ENCODE results near the gene OLFML2A.

Gene OLFML2A

DNA sequence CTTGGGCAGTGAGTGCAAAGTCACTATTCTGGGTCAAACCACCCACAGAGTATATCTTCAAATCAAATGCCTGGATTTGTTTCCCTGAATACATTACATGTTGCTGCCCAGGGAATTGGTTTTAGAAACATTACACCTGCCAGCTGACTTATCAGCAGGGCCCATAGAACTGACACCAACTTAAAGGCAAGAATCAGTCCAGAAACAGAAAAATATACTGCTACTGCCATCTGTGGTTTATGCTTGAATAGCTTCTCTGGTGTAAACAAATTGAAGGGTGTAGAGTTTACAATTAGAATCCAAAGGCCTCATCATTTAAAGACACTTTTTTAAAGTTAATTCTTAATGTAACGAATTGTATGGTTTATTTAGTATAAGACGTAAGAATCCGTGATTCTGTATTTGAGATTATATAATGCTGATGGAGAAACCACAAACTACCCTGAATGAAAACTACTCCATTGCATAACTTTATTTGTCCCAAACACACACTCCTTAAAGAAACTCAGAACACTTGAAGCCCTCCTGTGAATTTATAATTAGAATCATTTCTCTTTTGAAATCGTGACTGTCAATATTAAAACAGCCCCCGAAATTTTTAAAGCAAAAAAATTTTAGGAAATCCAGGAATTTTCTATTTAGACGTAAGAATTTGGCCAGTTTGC, 12.0 kb upstream of the OLFML2A start:
- DNase-seq (ENCODE audit: low spot score), result no peak
- peak; percentile 22 for TF ChIP-seq CTCF (IDR thresholded peaks at IDR 0.05; ENCODE audit: borderline replicate concordance, control extremely low read depth, extremely low read depth, insufficient read depth, missing control alignments)
- in situ Hi-C loops (cut with MboI; ENCODE audit: low sequenced_read_pairs, unreplicated experiment), result no loop called here

- no peak for TF ChIP-seq CTCF (IDR thresholded peaks at IDR 0.05; ENCODE audit: borderline replicate concordance, control extremely low read depth, extremely low read depth, insufficient read depth, missing control alignments)
- DNase-seq (ENCODE audit: low spot score), result no peak
- in situ Hi-C loops (cut with MboI; ENCODE audit: low sequenced_read_pairs, unreplicated experiment), result no loop called here
Observed at GRCh38 chr9:124765439-124765835, 11.5 kb upstream of the OLFML2A start.

DNA sequence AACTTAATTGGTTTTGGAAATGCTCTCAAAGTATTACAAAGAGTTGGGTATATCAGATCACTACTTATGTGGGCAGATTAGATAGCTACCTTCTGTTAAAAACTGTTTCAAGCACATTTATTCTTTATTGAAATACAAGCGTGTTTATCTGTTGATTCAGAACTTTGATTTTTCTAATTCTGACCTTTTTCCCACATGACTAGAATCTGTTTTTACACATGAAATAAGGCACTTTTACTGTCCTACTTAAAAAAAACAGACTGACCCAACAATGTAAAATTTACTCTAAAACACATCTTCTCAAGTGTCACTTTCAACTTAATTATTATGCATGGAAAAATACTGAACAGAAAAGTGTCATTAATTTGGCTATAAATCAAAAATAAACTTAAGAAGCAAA, 10.6 kb upstream of the OLFML2A start:
- in situ Hi-C loops (cut with MboI; ENCODE audit: low sequenced_read_pairs, unreplicated experiment), result no loop called here
- DNase-seq (ENCODE audit: low spot score), result no peak

DNA sequence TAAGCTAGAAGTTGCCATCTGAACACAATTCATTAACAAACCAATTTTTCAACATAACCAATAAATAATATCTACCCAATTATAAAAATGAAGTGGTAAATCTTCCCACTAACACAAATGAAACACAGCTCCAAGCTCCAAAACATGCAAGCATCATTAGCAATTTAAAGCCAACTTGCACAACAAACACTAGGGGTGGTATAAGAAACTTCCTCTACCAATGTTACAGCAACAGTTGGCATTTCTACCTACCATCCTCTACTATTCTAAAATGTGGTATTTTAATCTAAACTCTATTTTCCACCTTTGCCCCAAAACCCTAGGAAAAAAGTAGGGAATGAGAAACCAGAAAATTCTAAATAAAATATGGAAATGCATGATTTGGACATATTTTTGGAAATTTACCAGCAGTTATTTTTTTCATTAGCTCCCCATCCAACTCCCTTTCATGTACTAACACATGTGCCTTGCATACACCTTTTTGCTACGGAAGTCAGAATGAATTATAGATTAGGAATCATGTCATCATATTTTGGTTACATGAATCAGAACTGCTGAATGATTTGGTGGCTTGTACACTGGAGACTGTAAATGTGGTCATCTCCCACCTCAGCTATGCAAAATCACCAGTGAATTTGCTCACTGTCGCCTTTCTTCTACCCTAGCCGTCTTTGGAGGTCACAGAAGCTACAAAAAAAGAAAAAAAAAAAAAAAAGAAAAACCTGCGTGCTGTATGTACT, 9.9 kb upstream of the OLFML2A start:
- in situ Hi-C loops (cut with MboI; ENCODE audit: low sequenced_read_pairs, unreplicated experiment), result no loop called here
- DNase-seq (ENCODE audit: low spot score), result no peak
- no peak for TF ChIP-seq CTCF (IDR thresholded peaks at IDR 0.05; ENCODE audit: borderline replicate concordance, control extremely low read depth, extremely low read depth, insufficient read depth, missing control alignments)

More for the DNA sequence above, 10.6 kb upstream of the OLFML2A start:
- TF ChIP-seq CTCF (IDR thresholded peaks at IDR 0.05; ENCODE audit: borderline replicate concordance, control extremely low read depth, extremely low read depth, insufficient read depth, missing control alignments), result no peak

GRCh38 chr9:124767821-124768220, 9.1 kb upstream of the OLFML2A start:
- TF ChIP-seq CTCF (IDR thresholded peaks at IDR 0.05; ENCODE audit: borderline replicate concordance, control extremely low read depth, extremely low read depth, insufficient read depth, missing control alignments), result no peak
- in situ Hi-C loops (cut with MboI; ENCODE audit: low sequenced_read_pairs, unreplicated experiment), result no loop called here
- DNase-seq (ENCODE audit: low spot score), result no peak

- TF ChIP-seq CTCF (IDR thresholded peaks at IDR 0.05; ENCODE audit: borderline replicate concordance, control extremely low read depth, extremely low read depth, insufficient read depth, missing control alignments), result no peak
- in situ Hi-C loops (cut with MboI; ENCODE audit: low sequenced_read_pairs, unreplicated experiment), result no loop called here
- no peak for DNase-seq (ENCODE audit: low spot score)
Observed at GRCh38 chr9:124768334-124768733, 8.6 kb upstream of the OLFML2A start.

All from GM13976 (cell line).